ENCODE data around the gene FXYD3.
A peak's percentile ranks its signal among the peaks of the same experiment; 100 is the strongest.

The FXYD3 gene, protein sequence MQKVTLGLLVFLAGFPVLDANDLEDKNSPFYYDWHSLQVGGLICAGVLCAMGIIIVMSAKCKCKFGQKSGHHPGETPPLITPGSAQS

GRCh38 chr19:35115177-35115951 is at the start of gene FXYD3:
Gene FXYD3 (plus strand): TSS chr19:35115823. CDS start chr19:35119377, 3,554 bp downstream.
- DNase-seq: peak; percentile 35
- no peak for TF ChIP-seq CTCF (IDR thresholded peaks at IDR 0.05)
- peaks cover 50% of the 10 kb centered on the region for H3K4me1 Mint-ChIP-seq
- H3K36me3 Mint-ChIP-seq (ENCODE audit: low read depth): no peaks in the 10 kb centered on the region
- peak within 1 kb of the TSS; percentile 27 for H3K27ac Mint-ChIP-seq
- H3K4me3 Mint-ChIP-seq: peak within 1 kb of the TSS; percentile 71
- peaks cover 7% of the 10 kb centered on the region for H3K27me3 Mint-ChIP-seq (ENCODE audit: low read depth, poor library complexity)
- no peaks in the 10 kb centered on the region for H3K9me3 Mint-ChIP-seq

GRCh38 chr19:35066121-35066520 is 49.5 kb upstream of the FXYD3 start:
- H3K27me3 Mint-ChIP-seq (ENCODE audit: low read depth, poor library complexity): peaks cover 24% of the 10 kb centered on the region
- peaks cover 3% of the 10 kb centered on the region for H3K9me3 Mint-ChIP-seq
- peaks cover 25% of the 10 kb centered on the region for H3K4me1 Mint-ChIP-seq
- H3K36me3 Mint-ChIP-seq (ENCODE audit: low read depth): no peaks in the 10 kb centered on the region
- DNase-seq: no peak
- no peak overlapping the region for H3K27ac Mint-ChIP-seq
- no peak overlapping the region for H3K4me3 Mint-ChIP-seq
- no peak for TF ChIP-seq CTCF (IDR thresholded peaks at IDR 0.05)

DNA sequence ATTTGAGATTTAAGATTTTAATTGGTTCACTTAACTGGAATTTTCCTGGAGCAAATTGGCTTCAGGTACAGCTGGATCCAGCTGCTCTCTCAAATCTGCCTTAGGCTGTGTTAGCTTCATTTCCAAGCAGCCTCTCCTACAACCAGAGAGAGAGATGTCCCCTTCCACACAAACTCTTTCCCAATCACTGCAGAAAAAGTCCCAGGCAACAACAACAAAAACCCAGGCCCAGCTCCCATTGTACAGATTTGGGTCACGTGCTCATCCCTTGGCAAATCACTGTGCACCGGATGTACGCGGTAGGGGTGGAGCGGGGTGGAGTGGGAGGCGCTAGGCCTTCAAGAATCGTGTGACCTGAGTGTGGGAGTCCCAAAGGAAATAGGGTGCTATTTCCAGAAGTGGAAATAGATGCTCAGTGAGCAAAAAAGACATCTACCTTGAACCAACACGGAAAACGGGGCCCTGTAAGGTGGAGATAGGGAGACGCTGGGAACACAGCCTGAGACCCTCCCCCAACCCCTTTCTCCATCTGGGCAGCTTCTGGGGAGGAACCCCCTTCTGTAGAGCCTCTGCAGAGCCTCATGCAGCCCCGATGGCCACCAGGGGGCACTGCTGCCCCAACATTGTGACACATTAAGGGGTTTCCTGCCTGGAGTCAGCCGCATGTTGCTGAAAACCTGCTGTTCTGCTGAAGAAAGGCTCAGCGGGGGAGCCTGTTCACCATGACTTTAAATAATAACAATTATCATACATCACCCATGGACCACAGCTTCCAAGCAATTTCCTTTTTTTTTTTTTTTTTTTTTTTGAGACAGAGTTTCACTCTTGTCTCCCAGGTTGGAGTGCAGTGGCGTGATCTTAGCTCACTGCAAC is 48.7 kb upstream of the FXYD3 start:
- no peak overlapping the region for H3K27ac Mint-ChIP-seq
- peaks cover 24% of the 10 kb centered on the region for H3K27me3 Mint-ChIP-seq (ENCODE audit: low read depth, poor library complexity)
- peak; percentile 91 for DNase-seq
- peak; percentile 81 for TF ChIP-seq CTCF (IDR thresholded peaks at IDR 0.05)
- H3K4me1 Mint-ChIP-seq: peaks cover 25% of the 10 kb centered on the region
- H3K36me3 Mint-ChIP-seq (ENCODE audit: low read depth): no peaks in the 10 kb centered on the region
- H3K9me3 Mint-ChIP-seq: peaks cover 3% of the 10 kb centered on the region
- H3K4me3 Mint-ChIP-seq: no peak overlapping the region

GRCh38 chr19:35068941-35069634 is 46.5 kb upstream of the FXYD3 start:
- peak overlapping the region; percentile 92 for H3K27ac Mint-ChIP-seq
- H3K36me3 Mint-ChIP-seq (ENCODE audit: low read depth): no peaks in the 10 kb centered on the region
- H3K4me1 Mint-ChIP-seq: peaks cover 25% of the 10 kb centered on the region
- H3K9me3 Mint-ChIP-seq: peaks cover 3% of the 10 kb centered on the region
- H3K4me3 Mint-ChIP-seq: peak overlapping the region; percentile 61
- peaks cover 19% of the 10 kb centered on the region for H3K27me3 Mint-ChIP-seq (ENCODE audit: low read depth, poor library complexity)
- TF ChIP-seq CTCF (IDR thresholded peaks at IDR 0.05): no peak
- DNase-seq: no peak

- Mint-ChIP-seq H3K27me3 (ENCODE audit: low read depth, poor library complexity) (peaks cover 15% of the 10 kb centered on the region), H3K4me1 (peaks cover 25% of the 10 kb centered on the region), H3K27ac (no peak overlapping the region), H3K4me3 (no peak overlapping the region), H3K9me3 (peaks cover 3% of the 10 kb centered on the region), H3K36me3 (ENCODE audit: low read depth) (no peaks in the 10 kb centered on the region)
- TF ChIP-seq CTCF (IDR thresholded peaks at IDR 0.05): no peak
- DNase-seq: no peak
Measured at GRCh38 chr19:35069696-35070095, 45.9 kb upstream of the FXYD3 start.
